Gastroesophageal sphincter (tissue), 3 donors: ENCODE results near the gene IL36A.

Experiments used
- EP300 ChIP-seq: sonication (generic); formaldehyde crosslinking; IDR thresholded peaks from one replicate; pipeline ENCODE4 v1.6.1; 2017; ENCODE audit warnings: antibody characterized with exemption, mild to moderate bottlenecking
- POLR2A ChIP-seq, 2 donors: fragments of 450-650 bp; IDR thresholded peaks; one replicate each; pipeline ENCODE4 v1.6.1; 2017; ENCODE audit warnings: antibody characterized with exemption in 2 of 2, mild to moderate bottlenecking in 2 of 2, moderate library complexity in 1 of 2
- POLR2AphosphoS5 ChIP-seq: sonication (generic); formaldehyde crosslinking; IDR thresholded peaks from one replicate; pipeline ENCODE4 v1.6.1; 2017; ENCODE audit warnings: antibody characterized with exemption
- TF ChIP-seq, protein P1 (sequence below), 4 experiments: fragments of 200-600 bp in 2 of 4; fragments of 450-650 bp in 2 of 4; sonication (generic) in 1 of 4; IDR thresholded peaks; one replicate each; pipeline ENCODE4 v1.5.1; 2017 to 2019; ENCODE audit warnings: antibody characterized with exemption in 4 of 4, mild to moderate bottlenecking in 2 of 4, moderate library complexity in 2 of 4

DNA sequence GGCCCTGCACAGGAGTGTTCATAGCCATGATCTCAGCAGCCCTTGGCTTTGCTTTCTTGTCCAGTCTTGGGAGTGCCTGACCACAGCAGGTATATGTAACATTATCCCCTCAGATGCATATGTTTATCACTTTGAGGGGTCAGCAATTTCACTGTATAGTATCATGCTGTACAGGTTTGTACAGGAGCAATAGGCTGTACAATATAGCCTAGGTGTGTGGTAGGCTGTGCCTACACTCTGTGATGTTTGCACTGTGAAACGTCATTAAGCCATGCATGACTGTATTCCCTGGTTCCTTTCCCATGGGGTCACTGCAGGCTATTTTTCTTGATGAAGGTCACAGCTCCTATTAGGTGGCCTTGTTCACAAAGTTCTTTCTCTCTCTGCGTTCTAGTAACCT, 32.1 kb upstream of the IL36A start:
- TF ChIP-seq, protein P1, sequence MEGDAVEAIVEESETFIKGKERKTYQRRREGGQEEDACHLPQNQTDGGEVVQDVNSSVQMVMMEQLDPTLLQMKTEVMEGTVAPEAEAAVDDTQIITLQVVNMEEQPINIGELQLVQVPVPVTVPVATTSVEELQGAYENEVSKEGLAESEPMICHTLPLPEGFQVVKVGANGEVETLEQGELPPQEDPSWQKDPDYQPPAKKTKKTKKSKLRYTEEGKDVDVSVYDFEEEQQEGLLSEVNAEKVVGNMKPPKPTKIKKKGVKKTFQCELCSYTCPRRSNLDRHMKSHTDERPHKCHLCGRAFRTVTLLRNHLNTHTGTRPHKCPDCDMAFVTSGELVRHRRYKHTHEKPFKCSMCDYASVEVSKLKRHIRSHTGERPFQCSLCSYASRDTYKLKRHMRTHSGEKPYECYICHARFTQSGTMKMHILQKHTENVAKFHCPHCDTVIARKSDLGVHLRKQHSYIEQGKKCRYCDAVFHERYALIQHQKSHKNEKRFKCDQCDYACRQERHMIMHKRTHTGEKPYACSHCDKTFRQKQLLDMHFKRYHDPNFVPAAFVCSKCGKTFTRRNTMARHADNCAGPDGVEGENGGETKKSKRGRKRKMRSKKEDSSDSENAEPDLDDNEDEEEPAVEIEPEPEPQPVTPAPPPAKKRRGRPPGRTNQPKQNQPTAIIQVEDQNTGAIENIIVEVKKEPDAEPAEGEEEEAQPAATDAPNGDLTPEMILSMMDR (IDR thresholded peaks at IDR 0.05), result no peak
- TF ChIP-seq POLR2A (IDR thresholded peaks at IDR 0.05) (no peak), POLR2AphosphoS5 (no peak), EP300 (no peak)
